HG03108 (cell line): ENCODE results near the gene ACSM4.
"Not testable (repeated sequence)": the region's sequence is repeated elsewhere in the genome, so short reads cannot be mapped to it uniquely, and the experiment has no call there.

Source experiments
- ATAC-seq: cut with Tn5 transposase; IDR thresholded peaks from one replicate; pipeline ENCODE4 v1.9.1; 2021; ENCODE audit warnings: moderate library complexity; ENCODE audit not compliant: unreplicated experiment

ACSM4 gene

GRCh38 chr12:7303772-7304171 lies at the start of gene ACSM4:
TSS of gene ACSM4 (plus strand) at chr12:7304072. CDS start at chr12:7304332, 260 bp downstream.
- ATAC-seq = no peak

- no peak for ATAC-seq
Observed at GRCh38 chr12:7259060-7259459, 44.8 kb upstream of the ACSM4 start.

GRCh38 chr12:7264538-7264937 lies 39.3 kb upstream of the ACSM4 start:
- ATAC-seq = no peak

- no peak for ATAC-seq
Observed at GRCh38 chr12:7265251-7265650, 38.6 kb upstream of the ACSM4 start.

GRCh38 chr12:7269273-7269672 lies 34.6 kb upstream of the ACSM4 start:
- no peak for ATAC-seq

GRCh38 chr12:7271893-7272514 lies 31.9 kb upstream of the ACSM4 start:
- ATAC-seq = no peak

GRCh38 chr12:7275482-7275881 lies 28.4 kb upstream of the ACSM4 start:
- not testable (repeated sequence) for ATAC-seq

- ATAC-seq = peak; percentile 49
Observed at GRCh38 chr12:7282844-7283243, 21.0 kb upstream of the ACSM4 start.

- no peak for ATAC-seq
Observed at GRCh38 chr12:7289743-7290142, 14.1 kb upstream of the ACSM4 start.

- not testable (repeated sequence) for ATAC-seq
Observed at GRCh38 chr12:7290588-7290987, 13.3 kb upstream of the ACSM4 start.

- no peak for ATAC-seq
Observed at GRCh38 chr12:7292300-7292699, 11.6 kb upstream of the ACSM4 start.

GRCh38 chr12:7293670-7294069 lies 10.2 kb upstream of the ACSM4 start:
- no peak for ATAC-seq

- ATAC-seq = no peak
Observed at GRCh38 chr12:7295529-7295928, 8.3 kb upstream of the ACSM4 start.

GRCh38 chr12:7297865-7298264 lies 6.0 kb upstream of the ACSM4 start:
- no peak for ATAC-seq

GRCh38 chr12:7302266-7302986 lies 1.4 kb upstream of the ACSM4 start:
- ATAC-seq = no peak

GRCh38 chr12:7303230-7303629 lies 642 bp upstream of the ACSM4 start:
- ATAC-seq = no peak

- no peak for ATAC-seq
Observed at GRCh38 chr12:7304456-7304855, 584 bp downstream of the ACSM4 start.

- ATAC-seq = no peak
Observed at GRCh38 chr12:7310070-7310469, 6.2 kb downstream of the ACSM4 start.

- no peak for ATAC-seq
Observed at GRCh38 chr12:7319930-7320329, 16.1 kb downstream of the ACSM4 start.

GRCh38 chr12:7321624-7322023 lies 17.8 kb downstream of the ACSM4 start:
- ATAC-seq = no peak

GRCh38 chr12:7322599-7322998 lies 18.7 kb downstream of the ACSM4 start:
- no peak for ATAC-seq

GRCh38 chr12:7324176-7324575 lies 20.3 kb downstream of the ACSM4 start:
- no peak for ATAC-seq

GRCh38 chr12:7327918-7328317 lies 24.0 kb downstream of the ACSM4 start:
- ATAC-seq = no peak
